Left forelimb (tissue), 1 donor: ENCODE results near the gene DYNLRB1.
A peak's percentile ranks its signal among the peaks of the same experiment; 100 is the strongest.
"Not testable (repeated sequence)": the region's sequence is repeated elsewhere in the genome, so short reads cannot be mapped to it uniquely, and the experiment has no call there.

ENCODE experiments used
- DNase-seq: peaks from one replicate; pipeline ENCODE4 v3.0.0-alpha.2; 2018; ENCODE audit warnings: low spot score

The DYNLRB1 gene

GRCh38 chr20:34516247-34517113 is at the start of gene DYNLRB1:
TSS of gene DYNLRB1 (plus strand) at chr20:34516422. CDS start at chr20:34516459, 37 bp downstream.
- DNase-seq = peak; percentile 98

- DNase-seq = no peak
These were observed 47.3 kb upstream of the DYNLRB1 start for GRCh38 chr20:34468951-34469350.

- DNase-seq = no peak
These were observed 43.8 kb upstream of the DYNLRB1 start for GRCh38 chr20:34472246-34472925.

GRCh38 chr20:34473262-34473883 is 42.8 kb upstream of the DYNLRB1 start:
- DNase-seq = no peak

- peak; percentile 69 for DNase-seq
These were observed 40.1 kb upstream of the DYNLRB1 start for GRCh38 chr20:34475979-34476736.

GRCh38 chr20:34479627-34480026 is 36.6 kb upstream of the DYNLRB1 start:
- no peak for DNase-seq

- not testable (repeated sequence) for DNase-seq
These were observed 34.1 kb upstream of the DYNLRB1 start for GRCh38 chr20:34482154-34482553.

- not testable (repeated sequence) for DNase-seq
These were observed 32.5 kb upstream of the DYNLRB1 start for GRCh38 chr20:34483585-34484220.

- no peak for DNase-seq
These were observed 31.1 kb upstream of the DYNLRB1 start for GRCh38 chr20:34485068-34485634.

GRCh38 chr20:34491226-34491931 is 24.8 kb upstream of the DYNLRB1 start:
- no peak for DNase-seq

- DNase-seq = no peak
These were observed 24.2 kb upstream of the DYNLRB1 start for GRCh38 chr20:34491932-34492509.

GRCh38 chr20:34493646-34494045 is 22.6 kb upstream of the DYNLRB1 start:
- no peak for DNase-seq

- DNase-seq = no peak
These were observed 20.9 kb upstream of the DYNLRB1 start for GRCh38 chr20:34495307-34495706.

GRCh38 chr20:34495916-34496315 is 20.3 kb upstream of the DYNLRB1 start:
- no peak for DNase-seq

GRCh38 chr20:34497596-34497995 is 18.6 kb upstream of the DYNLRB1 start:
- DNase-seq = not testable (repeated sequence)

- no peak for DNase-seq
These were observed 15.4 kb upstream of the DYNLRB1 start for GRCh38 chr20:34500823-34501222.

- no peak for DNase-seq
These were observed 9.7 kb upstream of the DYNLRB1 start for GRCh38 chr20:34506480-34506879.

- no peak for DNase-seq
These were observed 8.4 kb upstream of the DYNLRB1 start for GRCh38 chr20:34507702-34508413.

GRCh38 chr20:34510575-34510974 is 5.6 kb upstream of the DYNLRB1 start:
- no peak for DNase-seq

- no peak for DNase-seq
These were observed 4.3 kb upstream of the DYNLRB1 start for GRCh38 chr20:34511891-34512265.
